Measurements from ENCODE around the gene TLE5. TPM values are rescaled to one million over a fixed set of nuclear protein-coding genes. Genes with fewer than 3 reads are reported as not detected.
A peak's percentile ranks its signal among the peaks of the same experiment; 100 is the strongest.

Gene TLE5
- total RNA-seq, 1 experiment from 2014 or later, result 170 TPM

- H3K27ac Mint-ChIP-seq (ENCODE audit: unreplicated experiment), result peak overlapping the region; percentile 98
- no peaks in the 10 kb centered on the region for H3K9me3 Mint-ChIP-seq (ENCODE audit: low read depth, unreplicated experiment)
- no TSS peak for BruUV-seq (replicated peaks)
- DNase-seq, result peak; percentile 88
- no peak for TF ChIP-seq CTCF (IDR thresholded peaks at IDR 0.05; ENCODE audit: unreplicated experiment)
- peaks cover 30% of the 10 kb centered on the region for H3K36me3 Mint-ChIP-seq (ENCODE audit: insufficient read depth, unreplicated experiment)
- intact Hi-C loops (cut with micrococcal nuclease; ENCODE audit: unreplicated experiment), result no loop called here
- CTCF ChIA-PET, result interaction anchor here (0.6 to 1.2 kb wide), 6 partner anchors 11 to 68 kb away, joined by 3 to 8 read pairs (median 4); no protein-coding TSS in a partner anchor
- peaks cover 23% of the 10 kb centered on the region for H3K4me1 Mint-ChIP-seq (ENCODE audit: low read depth, unreplicated experiment)
- H3K4me3 Mint-ChIP-seq (ENCODE audit: low read depth, unreplicated experiment), result peak overlapping the region; percentile 72
- peaks cover 38% of the 10 kb centered on the region for H3K27me3 Mint-ChIP-seq (ENCODE audit: unreplicated experiment)
Observed at GRCh38 chr19:3036119-3036976, 25.9 kb downstream of the TLE5 start.

GRCh38 chr19:3035542-3036118 lies 26.7 kb downstream of the TLE5 start:
- H3K4me1 Mint-ChIP-seq (ENCODE audit: low read depth, unreplicated experiment), result peaks cover 30% of the 10 kb centered on the region
- peak overlapping the region; percentile 72 for H3K4me3 Mint-ChIP-seq (ENCODE audit: low read depth, unreplicated experiment)
- BruUV-seq (replicated peaks), result no TSS peak
- peak; percentile 93 for DNase-seq
- peak overlapping the region; percentile 98 for H3K27ac Mint-ChIP-seq (ENCODE audit: unreplicated experiment)
- TF ChIP-seq CTCF (IDR thresholded peaks at IDR 0.05; ENCODE audit: unreplicated experiment), result no peak
- no peaks in the 10 kb centered on the region for H3K9me3 Mint-ChIP-seq (ENCODE audit: low read depth, unreplicated experiment)
- intact Hi-C loops (cut with micrococcal nuclease; ENCODE audit: unreplicated experiment), result no loop called here
- H3K27me3 Mint-ChIP-seq (ENCODE audit: unreplicated experiment), result peaks cover 45% of the 10 kb centered on the region
- peaks cover 30% of the 10 kb centered on the region for H3K36me3 Mint-ChIP-seq (ENCODE audit: insufficient read depth, unreplicated experiment)
- CTCF ChIA-PET, result interaction anchor here (0.6 to 1.2 kb wide), 7 partner anchors 12 to 117 kb away, joined by 3 to 8 read pairs (median 4); no protein-coding TSS in a partner anchor

DNA sequence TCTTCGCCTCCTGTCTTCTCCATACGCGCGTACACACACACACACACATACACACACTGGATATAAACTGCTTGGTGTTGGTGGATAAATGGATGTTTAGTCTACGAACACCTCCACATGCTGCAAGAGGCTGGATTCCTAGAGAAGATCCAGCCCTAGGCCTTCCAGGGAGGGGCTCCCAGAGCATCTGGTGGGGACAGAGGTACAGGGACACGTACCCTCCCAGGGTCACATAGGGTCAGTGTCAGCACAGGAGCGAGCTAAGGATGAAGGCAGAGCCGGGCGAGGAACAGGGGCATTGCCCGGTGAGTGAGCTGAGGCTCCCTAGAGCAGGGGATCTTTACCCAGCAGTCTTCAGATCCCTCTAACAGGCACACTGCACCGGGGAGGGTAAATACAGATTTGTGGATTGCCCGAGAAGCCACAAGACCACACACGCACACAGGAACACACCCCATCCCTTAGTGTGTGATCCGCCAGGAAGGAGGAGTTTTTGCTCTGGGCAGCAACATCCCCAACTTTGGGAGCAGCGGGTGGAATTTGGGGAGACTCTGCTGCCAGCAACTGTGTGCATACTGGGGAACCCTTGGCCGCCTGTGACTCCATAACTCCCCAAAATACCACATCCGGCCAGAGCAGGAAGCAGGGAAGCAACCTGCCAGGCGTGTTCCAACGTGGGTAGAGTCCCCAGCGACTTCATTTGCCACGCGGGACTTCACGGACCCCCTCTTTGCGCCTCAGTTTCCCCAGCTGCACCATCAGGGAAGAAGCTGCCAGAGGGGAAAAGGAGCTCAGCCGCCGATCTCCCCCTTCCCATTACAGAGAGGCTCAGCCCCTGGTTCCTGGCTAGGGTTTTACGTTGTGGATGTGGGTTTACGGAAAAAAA lies 27.4 kb downstream of the TLE5 start:
- DNase-seq, result no peak
- intact Hi-C loops (cut with micrococcal nuclease; ENCODE audit: unreplicated experiment), result no loop called here
- Mint-ChIP-seq H3K9me3 (ENCODE audit: low read depth, unreplicated experiment) (no peaks in the 10 kb centered on the region), H3K36me3 (ENCODE audit: insufficient read depth, unreplicated experiment) (peaks cover 30% of the 10 kb centered on the region), H3K27ac (ENCODE audit: unreplicated experiment) (peak overlapping the region; percentile 98), H3K4me3 (ENCODE audit: low read depth, unreplicated experiment) (peak overlapping the region; percentile 72), H3K4me1 (ENCODE audit: low read depth, unreplicated experiment) (peaks cover 36% of the 10 kb centered on the region), H3K27me3 (ENCODE audit: unreplicated experiment) (peaks cover 52% of the 10 kb centered on the region)
- TSS peak; percentile 95 for BruUV-seq (replicated peaks)
- CTCF ChIA-PET, result interaction anchor here (0.7 to 1.2 kb wide), 4 partner anchors 12 to 118 kb away, joined by 3 to 8 read pairs (median 4); no protein-coding TSS in a partner anchor
- TF ChIP-seq CTCF (IDR thresholded peaks at IDR 0.05; ENCODE audit: unreplicated experiment), result no peak

GRCh38 chr19:3034406-3034655 lies 28.0 kb downstream of the TLE5 start:
- no peaks in the 10 kb centered on the region for H3K9me3 Mint-ChIP-seq (ENCODE audit: low read depth, unreplicated experiment)
- DNase-seq, result no peak
- intact Hi-C loops (cut with micrococcal nuclease; ENCODE audit: unreplicated experiment), result no loop called here
- peaks cover 28% of the 10 kb centered on the region for H3K36me3 Mint-ChIP-seq (ENCODE audit: insufficient read depth, unreplicated experiment)
- peaks cover 57% of the 10 kb centered on the region for H3K27me3 Mint-ChIP-seq (ENCODE audit: unreplicated experiment)
- TF ChIP-seq CTCF (IDR thresholded peaks at IDR 0.05; ENCODE audit: unreplicated experiment), result no peak
- CTCF ChIA-PET, result no interaction called here
- no peak overlapping the region for H3K27ac Mint-ChIP-seq (ENCODE audit: unreplicated experiment)
- peaks cover 36% of the 10 kb centered on the region for H3K4me1 Mint-ChIP-seq (ENCODE audit: low read depth, unreplicated experiment)
- no TSS peak for BruUV-seq (replicated peaks)
- H3K4me3 Mint-ChIP-seq (ENCODE audit: low read depth, unreplicated experiment), result no peak overlapping the region
